GM19463 (cell line): Measurements from ENCODE around the gene MMAB.

Experiments
- ATAC-seq: cut with Tn5 transposase; IDR thresholded peaks from one replicate; pipeline ENCODE4 v1.9.1; 2021; ENCODE audit warnings: mild to moderate bottlenecking, moderate library complexity; ENCODE audit not compliant: unreplicated experiment

Gene MMAB

GRCh38 chr12:109560867-109561710 lies 12.2 kb downstream of the MMAB start:
- ATAC-seq = no peak

DNA sequence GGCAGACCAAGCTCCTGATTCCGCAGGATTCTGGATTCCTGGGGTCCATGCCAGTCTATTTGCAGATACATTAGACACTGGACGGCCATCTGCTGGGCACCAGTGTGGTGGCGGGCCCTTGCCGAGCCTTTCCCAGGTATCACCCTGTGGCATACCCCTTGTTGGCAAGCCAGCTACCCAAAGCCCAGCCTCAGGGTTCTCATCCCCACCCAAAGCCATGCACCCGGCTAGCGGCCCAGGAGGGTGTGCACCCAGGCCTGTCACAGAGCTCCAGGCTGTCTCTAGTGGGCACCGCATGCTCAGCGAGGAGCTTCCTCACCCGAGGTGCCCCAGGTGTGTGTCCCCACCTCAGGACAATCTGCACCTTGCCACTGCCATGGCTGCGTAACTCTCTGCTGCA lies 13.7 kb downstream of the MMAB start:
- no peak for ATAC-seq

DNA sequence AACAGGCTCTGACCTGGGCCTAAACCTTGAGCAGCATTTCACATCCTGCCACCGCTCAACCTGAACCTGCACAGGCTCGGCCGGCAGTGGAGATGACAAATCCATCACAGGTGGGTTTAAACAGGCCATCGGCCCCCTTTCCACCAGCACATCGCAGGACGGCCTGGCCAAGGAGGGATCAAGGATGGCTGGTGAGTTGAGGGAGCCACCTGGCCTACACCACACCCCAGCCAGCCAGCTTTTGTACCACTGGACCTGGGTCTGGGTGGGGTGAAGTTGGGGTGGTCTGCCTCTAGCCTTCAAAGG lies 14.2 kb downstream of the MMAB start:
- ATAC-seq = no peak

DNA sequence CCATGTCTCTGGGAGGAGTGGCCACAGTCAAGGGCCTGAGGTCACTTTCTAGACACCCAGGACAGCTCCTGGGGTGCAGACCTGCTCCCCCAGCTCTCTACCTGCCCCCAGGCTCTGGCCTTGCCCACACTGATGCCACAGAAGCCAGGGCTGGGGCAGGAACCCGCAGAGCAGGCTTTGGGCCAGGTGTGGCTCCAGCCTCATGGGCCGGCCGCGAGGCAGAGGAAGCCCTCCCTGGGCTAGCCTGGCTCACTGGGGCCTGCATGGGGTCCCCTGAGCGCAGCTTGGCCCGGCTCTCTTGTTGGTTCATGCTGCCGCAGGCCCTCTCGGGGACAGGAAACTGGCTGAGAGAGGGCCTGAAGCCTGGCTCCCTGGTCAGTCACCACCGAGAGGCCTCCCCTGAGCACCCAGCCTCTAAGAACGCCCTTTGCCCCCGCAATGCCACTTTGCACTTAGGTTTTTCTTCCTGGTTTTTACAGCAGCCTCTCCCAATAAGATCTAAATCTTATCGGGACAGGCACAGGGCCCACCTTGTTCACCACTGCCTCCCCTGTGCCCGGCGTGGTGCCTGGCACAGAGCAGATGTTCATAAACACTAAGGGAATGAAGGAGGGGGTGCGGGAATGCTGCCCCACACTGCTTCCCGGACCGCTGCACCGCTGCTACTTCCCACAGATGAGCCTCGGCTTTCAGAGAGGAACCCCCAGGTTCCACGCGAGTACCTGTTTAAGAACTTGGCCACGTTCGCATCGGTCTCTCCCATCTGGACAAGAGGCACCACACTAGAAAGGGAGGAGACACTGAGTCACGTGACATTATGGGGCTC lies 14.7 kb downstream of the MMAB start:
- no peak for ATAC-seq

DNA sequence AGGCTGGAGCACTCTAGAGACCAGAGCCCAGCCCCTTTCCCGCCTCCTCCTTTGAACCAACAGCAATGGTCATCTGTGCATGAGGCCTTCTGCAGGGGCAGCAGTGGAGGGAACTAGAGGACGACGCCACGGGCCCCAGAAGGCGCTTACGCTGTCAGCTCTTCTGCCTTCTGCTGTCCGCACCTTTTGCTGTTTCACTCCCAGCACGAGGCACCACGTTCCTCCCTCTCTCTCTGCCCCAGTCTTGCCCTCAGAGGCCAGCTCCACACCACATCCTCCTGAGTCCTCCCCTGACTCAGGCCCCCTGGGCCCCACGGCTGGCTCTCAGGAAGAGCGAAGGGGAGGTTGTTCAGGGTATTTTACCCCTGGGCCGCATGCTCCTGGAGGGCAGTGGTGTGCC lies 15.5 kb downstream of the MMAB start:
- ATAC-seq = no peak

- no peak for ATAC-seq
Observed at GRCh38 chr12:109557200-109557599, 16.1 kb downstream of the MMAB start.

GRCh38 chr12:109555431-109556315 lies 17.6 kb downstream of the MMAB start:
- ATAC-seq = no peak

DNA sequence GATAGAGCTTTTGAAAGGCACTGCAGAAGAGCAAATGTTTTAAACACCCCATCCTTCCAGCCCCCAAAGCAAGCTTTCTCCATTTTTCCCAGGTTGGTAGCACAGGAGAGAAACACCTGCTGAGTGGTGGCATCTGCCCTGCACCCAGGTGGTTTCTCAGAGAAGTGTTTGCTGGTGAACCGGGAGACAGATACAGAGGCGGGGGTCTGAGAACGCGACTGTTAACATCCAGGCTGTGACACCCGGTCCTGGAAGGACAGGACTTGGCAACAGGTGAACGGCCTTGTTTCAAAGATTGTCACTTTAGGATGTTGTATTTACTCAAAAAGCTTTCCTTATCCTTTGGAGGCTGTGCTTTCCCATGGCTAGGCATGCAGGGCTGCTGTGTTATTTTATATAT lies 18.5 kb downstream of the MMAB start:
- no peak for ATAC-seq

DNA sequence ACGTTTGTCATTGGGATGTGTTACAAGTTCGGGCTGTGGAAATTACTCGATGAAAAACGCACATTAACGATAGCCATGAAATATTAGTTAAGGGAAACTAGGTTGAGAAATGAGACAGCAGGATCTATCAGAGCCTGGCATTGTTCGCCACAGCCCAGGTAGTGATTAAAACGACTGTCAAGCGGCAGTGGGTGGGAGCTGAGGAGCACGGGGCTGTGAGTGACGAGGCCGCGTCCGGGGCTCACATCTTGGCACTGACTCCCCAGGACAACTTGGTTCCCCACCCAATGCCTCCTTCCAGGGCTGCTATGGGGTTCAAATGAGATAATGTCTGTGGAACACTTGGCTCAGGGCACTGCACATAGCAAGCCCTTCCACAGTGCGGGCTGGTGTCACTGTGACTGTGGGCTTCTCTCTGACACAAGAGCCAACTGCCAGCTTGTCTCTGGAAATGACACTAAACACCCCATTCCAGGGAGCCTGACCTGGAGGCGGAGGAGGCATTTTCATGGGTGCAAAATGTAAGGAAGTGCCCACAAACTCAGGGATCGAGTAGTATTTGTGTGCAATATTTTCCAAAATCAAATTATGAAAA lies 19.3 kb downstream of the MMAB start:
- no peak for ATAC-seq

GRCh38 chr12:109553483-109553882 lies 19.8 kb downstream of the MMAB start:
- no peak for ATAC-seq

DNA sequence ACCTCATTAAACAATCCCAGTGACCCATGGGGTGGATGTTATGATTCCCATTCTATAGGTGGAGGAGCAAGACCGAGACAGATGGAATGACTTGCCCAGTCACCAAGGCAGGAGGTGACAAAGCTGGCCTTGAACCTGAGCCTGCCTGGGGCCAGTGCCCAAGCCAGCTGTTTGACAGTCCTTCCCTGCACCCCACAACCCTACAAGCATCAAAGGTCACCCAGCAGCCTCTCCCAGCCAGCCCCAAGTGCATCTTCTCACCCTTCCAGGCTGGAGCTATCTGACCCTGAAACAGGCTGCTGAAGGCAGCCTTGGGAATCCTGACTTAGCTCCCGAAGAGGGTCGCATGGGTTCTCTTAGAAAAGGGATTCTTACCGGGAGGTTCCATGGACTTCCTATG lies 20.3 kb downstream of the MMAB start:
- ATAC-seq = no peak

- ATAC-seq = no peak
Observed at GRCh38 chr12:109551108-109551507, 22.2 kb downstream of the MMAB start.

DNA sequence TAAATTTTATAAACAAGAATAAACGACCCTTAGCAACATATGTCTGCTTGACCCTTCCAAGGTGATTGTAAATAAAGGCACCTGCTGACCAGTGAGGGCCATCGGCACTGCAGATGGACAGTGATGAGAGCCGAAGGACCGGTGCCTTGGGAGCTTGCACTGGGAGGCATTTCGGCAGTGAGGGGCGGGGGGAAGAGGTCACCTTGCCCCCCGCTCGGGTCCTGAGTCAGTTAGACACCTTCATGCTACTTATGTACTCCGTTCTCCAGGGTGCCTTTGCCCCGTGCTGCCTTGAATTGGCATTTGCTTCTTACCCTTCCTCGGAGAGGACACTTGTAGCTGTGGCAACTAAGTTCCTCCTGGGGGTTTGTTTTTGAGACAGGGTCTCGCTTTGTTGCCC lies 23.0 kb downstream of the MMAB start:
- ATAC-seq = no peak

- no peak for ATAC-seq
Observed at GRCh38 chr12:109549613-109550270, 23.6 kb downstream of the MMAB start.

GRCh38 chr12:109548258-109548657 lies 25.0 kb downstream of the MMAB start:
- no peak for ATAC-seq

DNA sequence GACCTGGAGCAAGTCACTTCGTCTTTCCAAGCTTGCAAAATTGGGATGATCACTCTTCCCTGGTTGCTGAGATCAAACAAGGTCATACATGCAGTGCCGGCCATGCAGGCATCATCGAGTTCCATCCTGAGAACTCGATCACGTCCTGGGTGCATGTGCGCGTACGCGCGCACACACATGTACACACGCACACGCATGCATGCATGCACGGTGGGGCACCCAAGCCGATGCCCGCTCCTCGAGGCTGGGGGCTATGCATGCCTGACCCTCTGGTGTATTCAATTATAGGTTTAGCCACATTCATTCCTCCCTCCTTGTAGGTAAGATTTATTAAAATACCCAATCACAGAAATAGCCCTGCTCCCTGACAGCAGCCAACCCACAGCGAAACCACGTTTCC lies 26.0 kb downstream of the MMAB start:
- ATAC-seq = no peak

GRCh38 chr12:109545826-109546225 lies 27.5 kb downstream of the MMAB start:
- ATAC-seq = no peak

- no peak for ATAC-seq
Observed at GRCh38 chr12:109544955-109545531, 28.3 kb downstream of the MMAB start.

DNA sequence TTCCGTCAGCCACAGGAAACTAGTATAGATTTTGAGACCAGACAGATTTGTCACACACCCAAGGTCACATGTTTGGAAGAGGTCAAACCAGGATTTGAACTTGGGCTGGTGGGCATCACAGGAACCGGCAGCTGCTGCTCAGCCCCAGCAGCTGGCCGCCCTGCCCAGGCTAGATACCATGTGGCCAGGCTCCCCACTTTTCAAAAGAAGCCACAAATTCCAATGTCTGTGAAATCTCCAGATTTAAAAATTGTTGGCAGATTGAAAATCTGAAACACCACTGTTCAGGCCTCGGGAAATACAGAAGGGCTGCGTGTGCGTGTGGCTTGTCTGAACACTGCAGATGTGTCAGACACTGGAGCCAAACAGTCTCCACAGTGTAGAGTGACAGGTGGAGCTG lies 30.4 kb downstream of the MMAB start:
- no peak for ATAC-seq

GRCh38 chr12:109542014-109542413 lies 31.3 kb downstream of the MMAB start:
- ATAC-seq = no peak
